GM21526 (cell line): ENCODE data around the gene ST3GAL3.
"Not testable (repeated sequence)": the region's sequence is repeated elsewhere in the genome, so short reads cannot be mapped to it uniquely, and the experiment has no call there.

Source experiments
- ATAC-seq: cut with Tn5 transposase; IDR thresholded peaks from one replicate; pipeline ENCODE4 v1.9.1; 2021; ENCODE audit warnings: moderate library complexity; ENCODE audit not compliant: unreplicated experiment, low FRiP score

Gene ST3GAL3

DNA sequence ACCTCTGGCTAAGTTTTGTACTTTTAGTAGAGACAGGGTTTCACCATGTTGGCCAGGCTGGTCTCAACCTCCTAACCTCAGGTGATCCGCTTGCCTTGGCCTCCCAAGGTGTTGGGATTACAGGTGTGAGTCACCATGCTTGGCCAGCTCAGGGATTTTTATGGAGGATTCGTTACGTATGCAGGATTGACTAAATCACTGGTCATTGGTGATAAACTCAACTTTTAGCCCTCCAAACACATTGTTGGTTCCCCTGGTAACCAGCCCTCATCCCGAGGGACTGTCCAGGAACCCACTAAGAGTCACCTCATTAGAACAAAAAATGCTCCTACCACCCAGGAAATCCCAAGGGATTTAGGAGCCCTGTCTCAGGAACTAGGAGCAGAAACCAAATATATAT, 40.4 kb downstream of the ST3GAL3 start:
- ATAC-seq = no peak

DNA sequence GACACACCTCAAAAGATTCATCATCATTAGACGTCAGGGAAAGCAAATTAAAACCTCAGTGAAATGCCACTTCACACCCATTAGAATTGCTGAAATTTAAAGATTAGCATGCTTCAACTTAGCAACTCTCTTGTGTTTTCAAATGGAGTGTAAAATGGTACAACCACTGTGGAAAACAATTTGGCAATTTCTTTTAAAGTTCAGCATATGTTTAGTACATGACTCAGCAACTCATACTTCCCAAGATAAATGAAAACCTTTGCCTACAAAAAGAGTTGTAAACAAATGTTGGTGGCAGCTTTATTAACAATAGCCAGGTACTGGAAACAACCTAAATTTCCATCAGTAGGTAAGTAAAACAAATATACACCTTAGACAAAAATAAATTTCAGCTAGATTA, 42.7 kb downstream of the ST3GAL3 start:
- ATAC-seq = no peak

DNA sequence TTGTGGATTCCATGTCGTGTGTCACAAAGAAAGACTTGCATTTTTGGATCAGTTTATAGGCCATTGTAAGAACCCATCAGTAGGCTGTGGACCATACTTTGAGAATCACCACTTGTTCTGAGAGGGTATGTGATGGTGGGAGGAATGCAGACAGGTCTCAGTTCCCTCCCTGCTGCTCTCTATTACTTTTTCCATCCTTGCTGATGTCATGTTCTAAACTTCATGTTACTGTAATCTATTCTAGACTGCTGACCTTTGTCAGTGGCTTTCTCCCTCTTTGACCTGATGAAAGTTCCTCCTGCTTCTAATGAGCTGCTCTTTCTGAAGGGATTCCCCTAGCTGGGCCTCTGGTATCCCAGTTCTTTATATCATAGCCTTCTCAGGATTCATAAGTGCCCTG, 46.1 kb downstream of the ST3GAL3 start:
- no peak for ATAC-seq

DNA sequence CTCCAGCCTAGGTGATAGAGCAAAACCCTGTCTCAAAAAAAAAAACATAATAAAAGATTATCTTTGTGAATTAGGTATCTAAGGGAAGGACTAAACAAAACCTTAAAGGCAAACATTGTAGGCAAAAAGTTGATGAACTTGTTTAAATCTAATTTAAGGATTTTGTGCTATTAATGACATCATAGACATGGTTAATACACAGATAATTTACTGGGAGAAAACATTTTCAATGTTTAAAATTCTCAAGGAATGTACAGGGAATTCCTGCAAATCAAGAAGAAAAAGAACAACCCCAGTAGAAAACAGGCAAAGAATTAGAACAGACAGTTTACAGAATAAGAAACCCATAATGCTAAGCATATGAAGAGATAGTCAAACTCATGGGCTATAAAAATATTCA, 47.6 kb downstream of the ST3GAL3 start:
- no peak for ATAC-seq

DNA sequence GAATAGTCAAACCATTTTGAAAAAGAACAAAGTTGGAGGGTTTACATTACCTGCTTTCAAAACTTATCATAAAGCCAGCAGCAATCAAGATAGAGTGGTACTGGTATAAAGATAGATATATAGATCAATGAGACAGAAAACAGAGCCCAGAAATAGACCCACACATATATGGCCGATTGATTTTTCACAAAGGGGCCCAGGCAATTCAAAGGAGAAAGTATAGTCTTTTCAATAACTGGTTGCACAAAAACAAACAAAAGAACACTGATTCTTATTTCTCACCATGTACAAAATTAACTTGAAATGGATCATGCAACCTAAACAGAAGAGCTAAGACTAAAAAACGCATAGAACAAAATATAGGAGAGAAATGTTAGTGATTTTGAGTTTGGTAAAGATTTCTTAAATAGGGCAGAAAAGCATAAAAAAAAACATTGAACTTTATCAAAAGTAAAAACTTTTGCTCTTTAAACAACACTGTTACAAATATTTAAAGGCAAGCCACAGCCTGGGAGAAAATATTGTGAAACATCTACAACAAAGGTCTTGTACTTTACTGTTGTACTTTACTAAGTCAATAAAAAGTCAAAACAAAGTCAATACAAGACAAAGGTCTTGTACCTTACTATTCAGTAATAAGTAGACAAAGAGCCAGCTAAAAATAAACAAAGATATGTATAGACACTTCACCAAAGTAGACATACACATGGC, 50.2 kb downstream of the ST3GAL3 start:
- ATAC-seq = no peak

DNA sequence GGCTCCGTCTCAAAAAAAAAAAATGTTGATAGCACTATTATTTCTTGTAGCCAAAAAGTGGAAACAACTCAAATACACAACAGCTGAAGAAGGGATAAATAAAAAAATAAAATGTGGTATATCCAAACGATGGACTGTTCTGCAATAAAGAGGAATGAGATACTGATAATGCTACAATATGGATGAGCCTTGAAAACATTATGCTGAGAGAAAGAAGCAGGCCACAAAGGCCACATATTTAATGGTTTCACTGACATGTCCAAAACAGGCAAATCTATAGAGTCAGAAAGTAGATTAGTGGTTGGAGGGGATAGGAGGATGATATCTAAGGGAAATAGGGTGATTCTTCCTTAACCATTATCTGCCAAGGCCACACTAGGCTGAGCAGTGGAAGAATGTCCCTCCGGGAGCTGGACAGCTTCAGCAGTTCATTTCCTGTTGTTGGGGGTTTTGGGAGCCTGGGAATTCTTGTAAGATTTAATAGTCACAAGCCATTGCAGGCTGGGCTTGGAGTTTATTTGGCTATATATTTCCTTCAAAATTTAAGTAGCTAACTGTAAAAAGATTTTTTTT, 53.5 kb downstream of the ST3GAL3 start:
- no peak for ATAC-seq

DNA sequence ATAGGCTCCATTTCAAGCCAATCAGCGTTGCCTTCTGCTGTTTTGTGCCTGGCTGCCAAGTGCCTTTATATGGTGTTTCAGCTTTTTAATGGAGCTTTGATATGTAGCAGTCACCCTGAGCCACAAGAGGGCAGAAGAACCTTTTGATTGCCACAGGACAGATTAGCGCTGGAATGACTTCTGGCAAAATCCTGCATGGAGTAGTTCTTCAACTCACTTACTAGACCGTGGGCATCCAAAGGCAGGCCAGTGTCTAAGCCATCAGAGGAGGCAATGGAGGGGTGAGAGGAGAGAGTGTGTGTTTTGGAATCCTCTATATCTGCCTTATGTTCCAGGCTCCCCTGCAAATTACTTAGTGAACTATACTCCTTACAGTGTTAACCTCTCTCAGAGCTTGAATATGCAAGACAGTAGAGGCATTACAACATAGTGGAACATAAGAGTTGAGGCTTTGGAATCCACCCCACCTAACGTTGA, 56.2 kb downstream of the ST3GAL3 start:
- no peak for ATAC-seq

DNA sequence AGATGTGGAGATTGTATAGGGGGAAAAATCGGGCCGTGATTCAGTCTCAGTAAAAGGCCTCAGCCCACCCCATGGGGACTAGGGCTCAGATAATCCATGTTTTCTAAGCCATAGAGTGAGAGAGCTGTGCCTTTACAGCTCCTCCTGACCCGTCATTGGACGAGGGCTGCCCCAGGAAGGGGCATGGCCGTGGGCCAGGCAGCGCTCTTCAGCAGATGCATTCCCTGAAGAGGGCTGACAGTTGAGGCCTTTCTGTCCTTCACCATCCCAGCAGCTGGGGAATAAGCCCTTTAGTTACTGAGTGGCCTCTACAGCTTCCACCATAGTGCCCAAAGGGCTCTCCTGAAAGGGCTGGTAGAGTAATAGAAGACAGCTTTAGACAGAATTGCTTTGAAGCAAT, 57.2 kb downstream of the ST3GAL3 start:
- ATAC-seq = no peak

DNA sequence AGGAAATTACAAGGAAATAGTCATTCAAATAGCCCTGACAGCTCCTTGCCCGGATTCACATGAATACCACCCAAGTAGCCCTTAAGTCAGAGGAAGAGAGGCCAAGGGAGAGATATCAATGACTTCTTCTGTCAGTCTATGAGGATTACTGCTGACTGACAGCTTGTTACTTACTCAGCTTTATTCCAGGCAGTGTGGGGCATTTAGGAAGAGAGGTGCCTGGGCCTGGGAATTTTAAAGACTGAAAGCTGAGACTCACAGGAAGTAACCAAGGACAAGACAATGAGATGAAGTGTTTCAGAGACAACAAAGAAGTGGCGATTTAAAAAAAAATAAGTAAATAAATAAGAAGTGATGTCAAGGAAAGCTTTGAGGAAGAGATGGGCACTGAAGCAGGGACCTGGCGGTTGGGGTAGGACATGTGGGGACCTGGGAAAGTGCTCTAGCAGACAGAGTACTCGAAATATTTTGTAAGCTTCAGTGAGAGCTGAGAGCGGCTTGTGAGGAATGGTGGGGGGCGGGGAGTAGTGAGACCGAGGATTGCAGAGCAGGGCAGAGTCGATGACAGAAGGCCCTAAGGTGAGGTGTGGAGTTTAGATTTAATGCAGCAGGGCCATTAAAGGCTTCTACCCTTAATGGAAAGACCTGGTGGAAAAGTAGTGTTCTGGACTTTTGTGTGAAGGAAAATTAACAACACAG, 58.9 kb downstream of the ST3GAL3 start:
- no peak for ATAC-seq

DNA sequence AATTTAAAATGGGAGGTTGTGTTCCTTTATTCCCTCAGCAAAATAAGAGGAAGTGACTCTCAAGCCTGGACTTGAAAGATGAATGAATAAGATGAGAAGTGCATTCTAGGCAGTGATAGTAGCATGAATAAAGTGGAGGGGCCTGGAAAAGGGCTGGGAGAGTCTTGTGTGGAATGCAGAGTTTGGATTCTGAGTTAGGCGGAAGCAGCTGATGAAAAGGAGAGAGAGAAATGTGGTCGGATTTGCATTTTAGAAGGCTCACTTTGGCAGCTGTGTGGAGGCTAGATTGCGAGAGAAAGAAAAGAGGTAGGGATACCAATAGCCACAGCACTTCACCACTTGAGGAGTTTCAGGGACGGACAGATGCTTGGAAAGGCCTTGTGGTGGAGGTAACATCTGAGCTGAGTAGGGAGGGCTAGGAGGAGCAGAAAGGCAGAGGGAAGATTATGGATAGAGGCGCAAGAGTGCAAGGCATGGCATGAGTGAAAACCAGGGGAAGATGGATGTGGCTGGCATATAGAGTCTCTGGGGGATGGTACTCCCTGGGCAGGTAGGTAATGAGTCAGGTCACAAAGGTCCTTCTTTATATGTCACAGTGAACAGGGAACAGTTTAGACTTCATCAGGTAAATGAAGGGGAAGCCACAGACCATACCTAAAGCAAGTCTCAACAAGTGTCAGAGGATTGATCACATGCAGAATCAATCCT, 59.6 kb downstream of the ST3GAL3 start:
- no peak for ATAC-seq

DNA sequence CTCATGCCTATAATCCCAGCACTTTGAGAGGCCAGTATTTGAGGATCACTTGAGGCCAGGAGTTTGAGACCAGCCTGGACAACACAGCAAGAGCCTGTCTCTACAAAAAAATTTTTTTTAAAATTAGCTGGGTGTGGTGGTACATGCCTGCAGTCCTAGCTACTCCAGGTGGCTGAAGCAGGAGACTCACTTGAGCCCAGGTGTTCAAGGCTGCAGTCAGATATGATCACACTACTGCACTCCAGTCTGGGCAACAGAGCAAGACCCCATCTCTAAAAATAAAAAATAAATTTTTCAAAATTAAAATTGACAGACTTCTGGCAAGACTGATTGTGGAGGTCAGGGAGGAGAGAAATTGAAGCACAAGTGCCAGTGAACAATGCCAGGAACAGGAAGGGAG, 60.8 kb downstream of the ST3GAL3 start:
- no peak for ATAC-seq

DNA sequence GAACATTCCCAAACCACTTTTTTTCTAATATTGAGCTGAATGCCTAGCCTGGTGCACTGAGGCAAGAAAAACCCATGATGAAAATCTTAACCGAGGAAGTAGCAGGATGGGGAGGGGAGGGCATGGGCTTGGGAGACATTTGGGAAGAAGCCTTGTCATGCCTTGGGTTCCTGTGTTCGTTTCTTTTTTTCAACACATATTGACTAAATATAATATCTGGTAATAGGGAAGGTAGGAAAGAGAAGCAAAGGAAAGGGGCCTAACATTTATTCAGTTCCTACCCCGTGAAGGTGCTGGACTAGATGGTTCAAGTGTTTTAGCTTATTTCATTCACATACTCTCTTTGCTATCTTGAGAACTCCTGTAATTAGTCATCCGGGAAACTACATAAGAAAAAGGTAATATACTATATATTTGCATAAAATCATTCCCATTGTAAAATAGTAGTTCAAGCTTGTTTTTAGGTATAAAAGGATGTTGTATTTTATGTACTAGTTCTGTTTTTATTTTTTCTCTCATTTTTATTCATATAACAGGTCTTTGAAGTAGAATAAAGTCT, 62.1 kb downstream of the ST3GAL3 start:
- ATAC-seq = no peak

DNA sequence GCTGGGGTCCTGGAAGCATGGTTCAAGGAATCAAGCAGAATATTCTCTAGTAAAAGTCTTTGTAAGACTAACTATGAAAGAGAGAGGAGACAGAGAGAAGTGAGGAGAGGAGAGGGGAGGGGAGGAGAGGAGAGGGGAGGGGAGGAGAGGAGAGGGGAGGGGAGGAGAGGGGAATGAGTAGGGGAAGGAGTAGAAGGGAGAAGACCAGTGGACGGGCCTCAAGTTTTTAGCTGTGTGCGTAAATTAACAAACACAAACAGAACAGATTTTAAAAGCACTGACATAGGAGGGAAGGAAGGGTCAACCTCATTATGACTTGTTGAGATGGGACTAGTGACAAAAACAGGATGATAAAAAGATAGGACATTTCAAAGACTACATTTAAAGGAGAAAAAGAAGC, 62.8 kb downstream of the ST3GAL3 start:
- no peak for ATAC-seq

DNA sequence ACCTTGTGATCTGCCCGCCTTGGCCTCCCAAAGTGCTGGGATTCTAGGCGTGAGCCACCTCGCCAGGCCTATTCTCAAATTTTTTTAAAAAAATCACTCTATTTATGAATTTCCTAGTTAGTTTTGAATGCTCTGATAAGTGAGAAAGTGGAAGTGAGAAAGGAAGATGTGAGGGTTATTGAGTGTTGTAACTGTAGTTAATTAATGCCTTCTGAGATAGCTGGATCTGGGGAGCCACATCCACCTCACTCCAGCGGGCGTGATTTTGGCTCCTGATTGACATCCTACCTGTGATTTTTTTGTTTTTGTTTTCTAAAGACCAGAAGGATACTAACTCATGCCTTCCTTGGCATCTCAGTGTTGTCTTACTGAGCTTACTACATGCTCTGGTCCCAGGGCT, 65.6 kb downstream of the ST3GAL3 start:
- no peak for ATAC-seq

DNA sequence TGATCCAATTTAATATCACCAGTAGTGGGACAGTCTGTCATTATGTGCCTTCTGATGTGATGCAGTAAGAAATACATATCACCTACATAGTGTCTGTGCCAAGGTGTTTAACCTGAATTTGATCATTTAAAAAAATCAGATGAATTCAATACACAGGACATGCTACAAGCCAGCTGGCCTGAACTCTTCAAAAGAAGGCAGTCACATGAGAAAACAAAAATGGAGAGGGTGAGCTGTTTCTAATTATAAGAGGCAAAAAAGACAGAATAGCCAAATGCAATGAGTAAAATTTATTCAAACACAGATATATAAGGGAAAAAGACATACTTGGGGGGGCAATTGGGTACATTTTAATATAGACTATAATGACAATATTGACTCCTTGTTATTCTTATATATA, 66.5 kb downstream of the ST3GAL3 start:
- no peak for ATAC-seq

DNA sequence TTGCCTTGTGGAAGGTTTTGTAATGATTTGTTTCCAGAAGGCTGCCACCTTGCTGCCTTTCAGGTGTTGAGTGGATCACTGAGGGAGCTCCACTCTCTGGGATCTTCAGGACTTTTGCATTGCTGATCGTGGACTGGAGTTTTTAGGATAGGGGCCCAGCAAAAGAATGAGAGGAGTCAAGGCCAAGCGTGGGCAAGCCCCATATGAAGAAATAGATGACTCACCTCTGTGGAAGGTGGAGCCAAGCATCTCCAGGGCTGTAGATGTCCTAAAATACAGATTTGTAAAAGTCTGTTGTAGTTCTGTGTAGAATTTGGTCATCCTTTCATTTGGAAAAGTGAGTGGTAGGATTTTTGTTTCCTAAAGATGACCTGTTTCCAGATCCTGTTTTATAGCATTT, 67.0 kb downstream of the ST3GAL3 start:
- ATAC-seq = no peak

DNA sequence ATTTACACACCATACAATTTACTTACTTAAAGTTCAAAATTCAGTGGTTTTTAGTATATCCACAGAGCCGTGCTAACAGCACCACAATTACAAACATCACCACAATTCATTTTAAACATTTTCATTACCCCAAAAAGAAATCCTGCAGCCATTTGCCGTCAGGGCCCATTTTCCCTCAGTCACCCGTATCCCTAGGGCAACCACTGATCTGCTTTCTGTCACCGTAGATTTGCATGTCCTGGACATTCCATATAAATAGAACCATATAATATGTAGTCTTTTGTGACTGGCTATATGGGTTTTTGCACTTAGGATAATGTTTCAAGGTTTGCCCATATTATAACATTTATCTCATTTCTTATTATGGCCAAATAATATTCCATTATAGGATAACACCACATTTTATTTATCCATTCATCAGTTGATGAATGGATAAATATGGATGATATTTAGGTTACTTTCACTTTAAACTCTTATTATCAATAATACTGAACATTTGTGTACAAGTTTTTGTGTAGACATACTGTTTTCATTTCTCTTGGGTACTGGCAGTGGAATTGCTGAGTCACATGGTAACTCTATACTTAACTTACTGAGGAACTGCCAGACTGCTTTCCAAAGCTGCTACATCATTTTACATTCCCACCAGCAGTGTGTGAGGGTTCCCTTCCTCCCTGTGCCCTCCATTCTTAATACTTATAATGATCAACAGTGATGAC, 68.9 kb downstream of the ST3GAL3 start:
- no peak for ATAC-seq

DNA sequence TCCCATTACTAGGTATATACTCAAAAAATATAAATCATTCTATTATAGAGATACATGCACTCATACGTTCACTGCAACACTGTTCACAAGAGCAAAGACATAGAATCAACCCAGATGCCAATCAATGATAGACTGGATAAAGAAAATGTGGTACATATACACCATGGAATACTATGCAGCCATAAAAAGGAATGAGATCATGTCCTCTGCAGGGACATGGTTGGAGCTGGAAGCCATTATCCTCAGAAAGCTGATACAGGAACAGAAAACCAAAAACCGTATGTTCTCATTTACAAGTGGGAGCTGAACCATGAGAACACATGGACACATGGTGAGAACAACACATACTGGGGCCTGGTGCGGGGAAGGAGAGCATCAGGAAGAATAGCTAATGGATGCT, 70.6 kb downstream of the ST3GAL3 start:
- ATAC-seq = not testable (repeated sequence)

DNA sequence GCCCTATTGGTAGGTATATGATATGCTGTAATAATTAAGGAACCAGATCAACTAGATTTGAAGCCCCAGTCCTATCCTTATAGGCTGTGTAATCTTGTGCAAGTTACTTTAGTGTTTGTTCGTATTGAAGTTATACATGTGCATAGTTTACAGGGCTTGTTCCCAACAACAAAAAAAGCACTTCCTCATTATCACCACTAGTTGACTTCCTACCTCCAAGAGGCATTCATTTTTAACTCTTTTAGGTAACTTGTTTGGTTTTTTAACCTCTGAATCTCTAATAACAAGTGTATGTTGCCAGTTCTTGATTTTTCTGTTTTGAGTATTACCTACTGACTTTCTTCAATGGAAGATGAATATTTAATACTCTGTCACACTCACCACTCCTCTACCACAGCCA, 71.9 kb downstream of the ST3GAL3 start:
- ATAC-seq = no peak

DNA sequence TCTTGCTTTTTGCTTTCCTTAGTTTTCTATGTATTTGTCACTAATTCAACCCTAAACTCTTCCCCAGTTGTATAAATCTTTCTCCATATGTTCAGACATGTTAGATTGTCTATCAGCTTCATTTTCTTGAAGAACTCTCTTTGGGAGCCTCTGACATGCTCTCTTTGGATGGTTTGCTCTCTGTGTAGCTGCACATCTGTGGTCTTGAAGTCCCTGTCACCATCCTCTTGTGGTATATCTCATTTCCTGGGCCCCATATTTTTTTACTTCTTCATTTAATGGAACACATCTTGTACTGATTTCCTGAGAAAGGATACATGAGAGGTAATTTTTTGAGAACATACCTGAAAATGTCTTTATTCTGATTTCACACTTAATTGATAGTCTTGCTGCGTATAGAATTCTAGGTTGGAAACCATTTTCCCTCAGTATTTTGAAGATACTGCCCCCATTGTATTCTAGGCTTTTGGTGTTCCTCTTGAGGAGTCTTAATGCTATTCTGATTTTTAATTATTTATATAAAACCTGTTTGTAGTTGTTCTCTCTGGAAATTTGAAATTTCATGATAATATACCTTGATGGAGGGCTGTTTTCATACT, 72.6 kb downstream of the ST3GAL3 start:
- ATAC-seq = no peak
